ENCODE results near the gene LPP. TPM values are rescaled to one million over a fixed set of nuclear protein-coding genes. Genes with fewer than 3 reads are reported as not detected.
A peak's percentile ranks its signal among the peaks of the same experiment; 100 is the strongest.

The LPP gene
- total and polyA plus RNA-seq, 2 of the 13 experiments (the other 11 are each of a cell fraction or from before 2014, with no cell fraction given) = 19.2 to 29.9 TPM

- no peaks in the 10 kb centered on the region for H4K20me1 ChIP-seq (ENCODE audit: insufficient read depth, low read length)
- BruUV-seq (replicated peaks) = no TSS peak
- H3K36me3 ChIP-seq (replicated peaks in 1 of 2; ENCODE audit: control insufficient read depth in 1 of 2, insufficient read depth in 2 of 2, low read length in 2 of 2) = no peaks in the 10 kb centered on the region
- H3K9ac ChIP-seq (ENCODE audit: insufficient read depth, low read depth, low read length) = no peak overlapping the region
- H3K27ac ChIP-seq (ENCODE audit: extremely low read length, insufficient read depth, low read length) = peak overlapping the region; percentile 73
- no peak overlapping the region for H3K4me3 ChIP-seq (replicated peaks in 1 of 3; ENCODE audit: insufficient read depth in 1 of 3, low read depth in 2 of 3, low read length in 3 of 3)
- no peaks in the 10 kb centered on the region for H3K9me3 ChIP-seq (ENCODE audit: low read length)
- in situ Hi-C loops (cut with HindIII; ENCODE audit: extremely low pct_ligation_motif_present, low pct_unique_long_range_greater_than_20kb) = no loop called here
- intact Hi-C loops (cut with micrococcal nuclease; ENCODE audit: unreplicated experiment) = no loop called here
- 0 out of 2 replicates have a peak, but pooled peaks have one; percentile 45 for TF ChIP-seq SOX5 (CRISPR knock-in tag; IDR thresholded peaks at IDR 0.05; ENCODE audit: borderline replicate concordance)
- 0 out of 2 replicates have a peak, but pooled peaks have one; percentile 27 for TF ChIP-seq ZKSCAN8 (CRISPR knock-in tag; IDR thresholded peaks at IDR 0.05; ENCODE audit: borderline replicate concordance)
- TF ChIP-seq ATF7-NPFF (CRISPR knock-in tag; IDR thresholded peaks at IDR 0.05; ENCODE audit: low read depth) = no peak
- no peak for TF ChIP-seq SOX13 (IDR thresholded peaks at IDR 0.05)
- peak in 1 of 2 experiments; percentile 37; a peak in 1 of 4 replicates for TF ChIP-seq SOX13 (CRISPR knock-in tag; conservative IDR thresholded peaks at IDR 0.05 in 1 of 2, IDR thresholded peaks at IDR 0.05 in 1 of 2)
- peak; percentile 38; the same call in 1 of the 2 replicates for TF ChIP-seq GATAD2A (CRISPR knock-in tag; IDR thresholded peaks at IDR 0.05)
- peak; percentile 22 for TF ChIP-seq YY1 (IDR thresholded peaks at IDR 0.05; ENCODE audit: insufficient read depth, insufficient replicate concordance, low read depth, low read length)
- peak; percentile 40; the same call in 1 of the 2 replicates for TF ChIP-seq HOMEZ (CRISPR knock-in tag; IDR thresholded peaks at IDR 0.05; ENCODE audit: low read depth)
- no peak for TF ChIP-seq ARNT2 (CRISPR knock-in tag; IDR thresholded peaks at IDR 0.05; ENCODE audit: low read depth)
- no peak for FAIRE-seq
- H3K4me2 ChIP-seq (ENCODE audit: low read depth, low read length) = peak overlapping the region; percentile 54
- H3K4me1 ChIP-seq (ENCODE audit: insufficient read depth, low read length) = peaks cover 63% of the 10 kb centered on the region
- CTCF ChIA-PET (ENCODE audit: low intra/inter-chr PET ratio, low total read pairs) = no interaction called here
- no peaks in the 10 kb centered on the region for H3K27me3 ChIP-seq (ENCODE audit: control insufficient read depth in 1 of 2, insufficient read depth in 2 of 2, low read length in 2 of 2)
- POLR2A ChIA-PET = interaction anchor here (1.0 to 1.7 kb wide), 4 partner anchors 29 to 171 kb away, joined by 3 to 7 read pairs (median 5); partner anchors contain the start of gene LPP
- H2AFZ ChIP-seq (ENCODE audit: low read length) = no peak overlapping the region
- H3K79me2 ChIP-seq (ENCODE audit: insufficient read depth, low read length) = no peaks in the 10 kb centered on the region
- DNase-seq (ENCODE audit: low spot score) = peak; percentile 61
- WGBS (ENCODE audit: low lambda C conversion rate) = 84% methylated on average over 2 of the region's 2 CpGs
- ATAC-seq = no peak
Measured at GRCh38 chr3:188124184-188124583, 29.8 kb upstream of the LPP start.
